Adrenal gland (tissue), 12 donors: ENCODE results near the gene ZBTB3. TPM values are rescaled to one million over a fixed set of nuclear protein-coding genes. Genes with fewer than 3 reads are reported as not detected.

Source experiments
- DNase-seq, 7 donors: peaks; one replicate each; pipeline ENCODE4 v3.0.0-alpha.2; 2019 to 2020
- H3K27ac ChIP-seq, 5 donors: fragments of 200-600 bp; sonication (generic) in 4 of 5; 1 replicate in 3 of 5; 2 replicates in 2 of 5; pipeline versions ENCODE4 v1.5.1 to v1.8.0; 2016 to 2020; ENCODE audit warnings: mild to moderate bottlenecking in 1 of 5
- H3K27me3 ChIP-seq: fragments of 200-600 bp; 2 replicates; pipeline ENCODE4 v1.8.0; 2021
- H3K36me3 ChIP-seq, 2 donors: fragments of 200-600 bp; replicated peaks in 1 of 2; 1 replicate in 1 of 2; 2 replicates in 1 of 2; pipeline versions ENCODE4 v1.5.1 to v1.8.0; 2018 to 2022
- H3K4me1 ChIP-seq, 2 donors: fragments of 200-600 bp; replicated peaks in 1 of 2; 1 replicate in 1 of 2; 2 replicates in 1 of 2; pipeline versions ENCODE4 v1.5.1 to v1.8.0; 2018 to 2021
- H3K4me3 ChIP-seq, 4 donors: fragments of 200-600 bp; sonication (generic) in 3 of 4; one replicate each; pipeline ENCODE4 v1.5.1; 2016 to 2018
- H3K9me3 ChIP-seq, 3 donors: fragments of 200-600 bp; sonication (generic) in 1 of 3; replicated peaks in 1 of 3; 1 replicate in 2 of 3; 2 replicates in 1 of 3; pipeline versions ENCODE4 v1.5.1 to v1.8.0; 2016 to 2021
- POLR2A ChIP-seq, 2 donors: fragments of 450-650 bp; IDR thresholded peaks; one replicate each; pipeline ENCODE4 v1.6.1; 2017; ENCODE audit warnings: antibody characterized with exemption in 2 of 2, mild to moderate bottlenecking in 2 of 2, moderate library complexity in 1 of 2
- WGBS, 4 donors: extraction: QIAGEN DNeasy Blood & Tissue Kit in 2 of 4; methylation state at CpG; one replicate each; pipeline versions ENCODE4 v1.1.5 to v1.1.7; 2013 to 2017; 5-methylcytosine and 5-hydroxymethylcytosine counted together
- intact Hi-C, 2 donors: fragments of 100-400 bp; cut with DNase I; formaldehyde crosslinking; loops; one replicate each; pipeline versions ENCODE4 v1.14.1 to v1.15.0; 2022 to 2023
- polyA plus RNA-seq, 3 donors: library from polyadenylated mRNA; stranded (reverse); fragments of 200-250 nt in 2 of 3; fragments of 350-450 nt in 1 of 3; fragmentation: Illumina TruSeq in 1 of 3; extraction: RNeasy Lipid Tissue Mini Kit (QIAGEN cat#74804) in 1 of 3; gene quantifications; one replicate each; pipeline ENCODE4 v1.2.3, GENCODE V29; 2013 to 2014
- total RNA-seq, 9 donors: library from RNA; depleted of rRNA in 4 of 9; stranded (reverse); fragments of >200 nt in 4 of 9; fragments of 120-200 nt in 1 of 9; fragmentation: NEBNext Ultra II Directional in 1 of 9; extraction: Animal tissue kit (Norgen Biotek cat#: 25700) in 1 of 9; gene quantifications; one replicate each; pipeline versions ENCODE4 v1.1.0 to v1.2.4, GENCODE V29; 2013 to 2023
- TF ChIP-seq, protein P1 (sequence below), 6 experiments: fragments of 450-650 bp in 4 of 6; fragments of 200-600 bp in 2 of 6; sonication (generic) in 1 of 6; IDR thresholded peaks; 1 replicate in 5 of 6; 2 replicates in 1 of 6; pipeline versions ENCODE4 v1.5.1 to v1.8.0; 2016 to 2021; ENCODE audit warnings: antibody characterized with exemption in 6 of 6, mild to moderate bottlenecking in 2 of 6, moderate library complexity in 1 of 6
- donor health status: healthy with polysubstance abuse.
- donor health status: Bipolar disorder and iron deficiency.
- donor health status: DM: yes; HTN: yes; CAD: no.
- donor health status: DM: no; HTN: no; CAD: no.
- donor health status: DM: no; HTN: no; CAD: no.
- donor health status: DM: yes; HTN: yes; CAD: no.

The ZBTB3 gene
- total and polyA plus RNA-seq, 12 donors: 3.0 to 19.5 (median 10.3) TPM

DNA sequence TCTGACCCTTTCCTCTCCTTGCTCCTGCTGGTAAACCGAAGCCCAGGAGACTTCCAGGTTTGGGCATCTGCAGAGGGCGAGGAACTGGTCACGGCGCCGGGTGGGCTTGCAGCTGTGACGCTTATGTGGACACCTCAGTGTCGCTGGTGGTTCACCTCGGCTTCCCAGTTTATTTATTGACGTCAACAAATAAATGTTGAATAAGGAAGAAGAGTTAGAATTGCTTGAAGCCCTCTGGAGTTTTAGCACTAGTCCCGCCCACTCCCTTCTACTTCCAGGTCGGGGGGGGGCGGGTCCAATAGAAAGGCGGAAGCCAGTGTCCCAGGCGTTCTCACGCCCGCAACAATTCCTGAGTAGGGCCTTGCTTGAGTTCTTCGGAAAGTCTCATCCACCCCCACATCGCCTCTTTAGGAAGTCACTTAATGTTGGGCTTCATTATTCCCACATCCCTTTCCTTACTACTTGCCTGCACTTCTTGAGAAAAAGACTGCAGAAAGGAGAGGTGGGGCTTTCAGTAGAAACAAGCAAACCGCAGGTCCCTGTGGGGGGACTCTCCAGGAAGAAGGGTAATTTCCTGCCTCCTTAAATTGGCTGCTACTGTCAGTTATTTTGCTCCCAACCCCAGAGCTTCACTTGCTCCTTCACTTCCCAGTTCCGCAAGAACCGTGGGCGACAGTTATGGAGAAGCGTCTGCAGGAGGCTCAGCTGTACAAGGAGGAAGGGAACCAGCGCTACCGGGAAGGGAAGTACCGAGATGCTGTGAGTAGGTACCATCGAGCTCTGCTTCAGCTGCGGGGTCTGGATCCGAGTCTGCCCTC lies 25.6 kb downstream of the ZBTB3 start, which contains the start of gene TTC9C:
Gene TTC9C, plus strand, starts transcription at position 316 of the 818 bp plus-strand sequence. Its CDS starts 363 bp downstream, at position 679.
- Histone ChIP-seq H3K4me1 (peaks cover 22 to 50% of the 10 kb centered on the region in 2 donors), H3K9me3 (no peaks in the 10 kb centered on the region), H3K27ac (peak within 1 kb of the TSS; percentile 95 to 100 (median 96)), H3K4me3 (peak within 1 kb of the TSS; percentile 20 to 83 (median 78)), H3K36me3 (peaks cover 0 to 15% of the 10 kb centered on the region in 2 donors), H3K27me3 (no peaks in the 10 kb centered on the region)
- TF ChIP-seq, protein P1, sequence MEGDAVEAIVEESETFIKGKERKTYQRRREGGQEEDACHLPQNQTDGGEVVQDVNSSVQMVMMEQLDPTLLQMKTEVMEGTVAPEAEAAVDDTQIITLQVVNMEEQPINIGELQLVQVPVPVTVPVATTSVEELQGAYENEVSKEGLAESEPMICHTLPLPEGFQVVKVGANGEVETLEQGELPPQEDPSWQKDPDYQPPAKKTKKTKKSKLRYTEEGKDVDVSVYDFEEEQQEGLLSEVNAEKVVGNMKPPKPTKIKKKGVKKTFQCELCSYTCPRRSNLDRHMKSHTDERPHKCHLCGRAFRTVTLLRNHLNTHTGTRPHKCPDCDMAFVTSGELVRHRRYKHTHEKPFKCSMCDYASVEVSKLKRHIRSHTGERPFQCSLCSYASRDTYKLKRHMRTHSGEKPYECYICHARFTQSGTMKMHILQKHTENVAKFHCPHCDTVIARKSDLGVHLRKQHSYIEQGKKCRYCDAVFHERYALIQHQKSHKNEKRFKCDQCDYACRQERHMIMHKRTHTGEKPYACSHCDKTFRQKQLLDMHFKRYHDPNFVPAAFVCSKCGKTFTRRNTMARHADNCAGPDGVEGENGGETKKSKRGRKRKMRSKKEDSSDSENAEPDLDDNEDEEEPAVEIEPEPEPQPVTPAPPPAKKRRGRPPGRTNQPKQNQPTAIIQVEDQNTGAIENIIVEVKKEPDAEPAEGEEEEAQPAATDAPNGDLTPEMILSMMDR (IDR thresholded peaks at IDR 0.05): no peak
- peak; percentile 22 to 61 for TF ChIP-seq POLR2A (IDR thresholded peaks at IDR 0.05)
- peak; percentile 85 to 94 (median 92) for DNase-seq
- intact Hi-C loops: no loop called here
- 0 to 1% (median 0%) methylated on average over 28 to 29 of the region's 29 CpGs for WGBS, 4 donors

- peaks cover 0 to 21% of the 10 kb centered on the region in 2 donors for H3K36me3 ChIP-seq
- peak overlapping the region; percentile 95 to 100 (median 96) for H3K27ac ChIP-seq
- H3K9me3 ChIP-seq: no peaks in the 10 kb centered on the region
- intact Hi-C loops: no loop called here
- TF ChIP-seq, protein P1 (IDR thresholded peaks at IDR 0.05): no peak
- no peak for TF ChIP-seq POLR2A (IDR thresholded peaks at IDR 0.05)
- H3K27me3 ChIP-seq: no peaks in the 10 kb centered on the region
- H3K4me3 ChIP-seq: peak overlapping the region in 3 of 4 donors; percentile 20 to 79 (median 77)
- peak; percentile 87 to 97 (median 94) for DNase-seq
- peaks cover 22 to 48% of the 10 kb centered on the region in 2 donors for H3K4me1 ChIP-seq
- 0 to 2% (median 0%) methylated on average over 20 of the region's 20 CpGs for WGBS, 4 donors
Measured at GRCh38 chr11:62727872-62728170, 26.1 kb downstream of the ZBTB3 start.

DNA sequence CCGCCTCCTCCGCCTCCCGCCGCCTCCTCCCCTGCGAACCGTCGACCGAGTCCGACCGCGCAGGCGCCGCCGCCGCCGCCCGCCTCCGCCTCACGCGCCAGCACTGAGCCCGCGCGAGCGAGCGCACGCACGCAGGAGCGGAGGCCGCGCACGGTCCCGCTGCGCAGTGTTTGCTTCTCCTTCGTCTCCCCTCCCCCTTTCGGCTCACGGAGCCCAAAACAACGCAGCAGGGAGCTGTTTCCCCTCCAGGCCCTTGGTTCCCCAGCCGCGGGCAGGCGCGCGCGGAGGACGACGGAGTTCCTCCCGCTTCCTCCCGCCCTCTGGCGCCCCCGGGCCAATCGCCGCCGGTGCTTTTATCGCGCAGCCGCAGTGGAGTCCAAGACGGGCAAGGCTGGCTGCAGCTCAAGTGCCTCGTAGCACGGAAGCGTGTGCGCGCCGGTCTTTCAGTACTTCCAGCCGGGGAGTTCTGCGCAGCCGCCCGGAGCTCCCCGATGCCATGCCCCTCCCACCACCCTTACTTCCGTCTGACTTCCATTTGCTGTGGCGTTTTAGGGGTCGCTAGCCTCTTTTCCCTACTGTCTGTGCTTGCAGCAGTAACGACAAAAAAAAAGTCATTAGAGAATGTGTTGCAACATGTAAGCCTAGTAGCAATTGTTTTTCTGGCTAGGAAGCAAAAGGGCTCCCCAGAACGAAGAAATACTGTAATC lies 26.6 kb downstream of the ZBTB3 start, which contains the start of gene HNRNPUL2:
Gene HNRNPUL2, minus strand, starts transcription at position 293 of the 707 bp plus-strand sequence. CDS start 301 bp downstream, outside the sequence.
- peak within 1 kb of the TSS; percentile 35 to 79 (median 60) for H3K4me3 ChIP-seq
- peak; percentile 97 to 99 (median 98) for DNase-seq
- no peaks in the 10 kb centered on the region for H3K9me3 ChIP-seq
- intact Hi-C loops: no loop called here
- no peaks in the 10 kb centered on the region for H3K27me3 ChIP-seq
- 0 to 1% (median 0%) methylated on average over 15 to 72 of the region's 72 CpGs for WGBS, 4 donors
- peaks cover 22 to 47% of the 10 kb centered on the region in 2 donors for H3K4me1 ChIP-seq
- peak; percentile 83 to 95 for TF ChIP-seq POLR2A (IDR thresholded peaks at IDR 0.05)
- TF ChIP-seq, protein P1 (IDR thresholded peaks at IDR 0.05): peak in 1 of 6 experiments; percentile 3
- peaks cover 0 to 26% of the 10 kb centered on the region in 2 donors for H3K36me3 ChIP-seq
- peak within 1 kb of the TSS; percentile 95 to 100 (median 96) for H3K27ac ChIP-seq

GRCh38 chr11:62726915-62727164 lies 27.1 kb downstream of the ZBTB3 start:
- intact Hi-C loops: no loop called here
- H3K36me3 ChIP-seq: peaks cover 0 to 31% of the 10 kb centered on the region in 2 donors

More at GRCh38 chr11:62726915-62727164, 27.1 kb downstream of the ZBTB3 start:
- DNase-seq: no peak
- Histone ChIP-seq H3K27ac (peak overlapping the region; percentile 95 to 100 (median 96)), H3K4me1 (peaks cover 22 to 47% of the 10 kb centered on the region in 2 donors), H3K4me3 (peak overlapping the region; percentile 0 to 79 (median 60)), H3K27me3 (no peaks in the 10 kb centered on the region), H3K9me3 (no peaks in the 10 kb centered on the region)
- TF ChIP-seq, protein P1 (IDR thresholded peaks at IDR 0.05): no peak
- TF ChIP-seq POLR2A (IDR thresholded peaks at IDR 0.05): no peak
- WGBS, 4 donors: 0% methylated on average over 3 to 37 of the region's 37 CpGs; no CpG with 5 or more reads in 1 of the 4 donors
